KMS-11 (cell line): ENCODE data around the gene CD300LG.

Source experiments
- H2AFZ ChIP-seq: fragments of 200-600 bp; sonication (generic); 2 replicates; pipeline ENCODE4 v1.6.1; 2016; ENCODE audit warnings: antibody characterized with exemption, mixed run types, low read depth
- H3K27ac ChIP-seq: fragments of 200-600 bp; sonication (generic); 2 replicates; pipeline ENCODE4 v1.6.1; 2016; ENCODE audit warnings: mild to moderate bottlenecking, mixed run types
- H3K27me3 ChIP-seq: fragments of 200-600 bp; sonication (generic); 2 replicates; pipeline ENCODE4 v1.6.1; 2017; ENCODE audit warnings: mild to moderate bottlenecking, low read depth, mixed run types, moderate library complexity; ENCODE audit not compliant: insufficient read depth
- H3K36me3 ChIP-seq: fragments of 200-600 bp; sonication (generic); 2 replicates; pipeline ENCODE4 v1.6.1; 2017; ENCODE audit warnings: mild to moderate bottlenecking, mixed run types; ENCODE audit not compliant: insufficient read depth
- H3K4me1 ChIP-seq: fragments of 200-600 bp; sonication (generic); 2 replicates; pipeline ENCODE4 v1.6.1; 2016; ENCODE audit warnings: mild to moderate bottlenecking, low read depth, mixed run types; ENCODE audit not compliant: poor library complexity, severe bottlenecking
- H3K4me2 ChIP-seq: fragments of 200-600 bp; sonication (generic); 2 replicates; pipeline ENCODE4 v1.7.0; 2016; ENCODE audit warnings: mild to moderate bottlenecking, mixed run types
- H3K4me3 ChIP-seq: fragments of 200-600 bp; sonication (generic); IDR thresholded peaks from 2 replicates; pipeline ENCODE4 v1.6.1; 2017; ENCODE audit warnings: low read depth, low read length, mixed read lengths; ENCODE audit not compliant: insufficient read depth
- H3K79me2 ChIP-seq: fragments of 200-600 bp; sonication (generic); 2 replicates; pipeline ENCODE4 v1.6.1; 2016; ENCODE audit warnings: low read depth, mixed run types; ENCODE audit not compliant: insufficient read depth
- H3K9ac ChIP-seq: fragments of 200-600 bp; sonication (generic); 2 replicates; pipeline ENCODE4 v1.6.1; 2016; ENCODE audit warnings: mild to moderate bottlenecking, mixed run types
- H4K20me1 ChIP-seq: fragments of 200-600 bp; sonication (generic); 2 replicates; pipeline ENCODE4 v1.6.1; 2016; ENCODE audit warnings: mild to moderate bottlenecking, mixed run types; ENCODE audit not compliant: insufficient read depth
- TF ChIP-seq, protein P1 (sequence below): fragments of 200-600 bp; sonication (generic); conservative IDR thresholded peaks from 2 replicates; pipeline ENCODE4 v1.6.1; 2017; ENCODE audit warnings: low read depth, mild to moderate bottlenecking, antibody characterized with exemption, low read length, moderate library complexity, mixed read lengths

The CD300LG gene

GRCh38 chr17:43826206-43826605, 20.8 kb upstream of the CD300LG start:
- TF ChIP-seq, protein P1, sequence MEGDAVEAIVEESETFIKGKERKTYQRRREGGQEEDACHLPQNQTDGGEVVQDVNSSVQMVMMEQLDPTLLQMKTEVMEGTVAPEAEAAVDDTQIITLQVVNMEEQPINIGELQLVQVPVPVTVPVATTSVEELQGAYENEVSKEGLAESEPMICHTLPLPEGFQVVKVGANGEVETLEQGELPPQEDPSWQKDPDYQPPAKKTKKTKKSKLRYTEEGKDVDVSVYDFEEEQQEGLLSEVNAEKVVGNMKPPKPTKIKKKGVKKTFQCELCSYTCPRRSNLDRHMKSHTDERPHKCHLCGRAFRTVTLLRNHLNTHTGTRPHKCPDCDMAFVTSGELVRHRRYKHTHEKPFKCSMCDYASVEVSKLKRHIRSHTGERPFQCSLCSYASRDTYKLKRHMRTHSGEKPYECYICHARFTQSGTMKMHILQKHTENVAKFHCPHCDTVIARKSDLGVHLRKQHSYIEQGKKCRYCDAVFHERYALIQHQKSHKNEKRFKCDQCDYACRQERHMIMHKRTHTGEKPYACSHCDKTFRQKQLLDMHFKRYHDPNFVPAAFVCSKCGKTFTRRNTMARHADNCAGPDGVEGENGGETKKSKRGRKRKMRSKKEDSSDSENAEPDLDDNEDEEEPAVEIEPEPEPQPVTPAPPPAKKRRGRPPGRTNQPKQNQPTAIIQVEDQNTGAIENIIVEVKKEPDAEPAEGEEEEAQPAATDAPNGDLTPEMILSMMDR: no peak
- H4K20me1 ChIP-seq: no peaks in the 10 kb centered on the region
- H2AFZ ChIP-seq: no peak overlapping the region
- no peaks in the 10 kb centered on the region for H3K79me2 ChIP-seq
- H3K4me3 ChIP-seq: no peak overlapping the region
- H3K27ac ChIP-seq: no peak overlapping the region
- H3K4me2 ChIP-seq: no peak overlapping the region
- peaks cover 8% of the 10 kb centered on the region for H3K4me1 ChIP-seq
- H3K36me3 ChIP-seq: no peaks in the 10 kb centered on the region
- H3K27me3 ChIP-seq: no peaks in the 10 kb centered on the region
- no peak overlapping the region for H3K9ac ChIP-seq

DNA sequence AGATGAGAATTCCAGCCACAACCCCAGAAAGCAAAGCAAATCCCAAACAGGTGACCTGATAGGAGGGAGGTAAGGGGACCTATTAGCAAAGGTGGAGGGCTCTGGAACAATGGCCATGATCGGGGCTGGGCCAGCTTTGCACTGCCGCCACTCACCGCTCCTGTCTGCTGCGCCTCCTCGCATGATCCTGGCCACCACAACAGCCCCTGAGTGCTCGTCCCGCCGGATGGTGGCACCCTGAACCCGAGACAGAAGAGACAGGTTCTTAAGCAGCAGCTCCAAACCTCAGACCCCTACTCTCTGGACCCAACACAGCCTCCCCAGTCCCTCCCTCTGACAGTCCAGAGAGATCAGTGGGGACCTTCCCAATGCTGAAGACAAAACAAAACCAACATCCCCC, 19.4 kb upstream of the CD300LG start:
- no peak overlapping the region for H3K4me2 ChIP-seq
- no peak overlapping the region for H3K27ac ChIP-seq
- H3K4me3 ChIP-seq: no peak overlapping the region
- H3K79me2 ChIP-seq: no peaks in the 10 kb centered on the region
- no peaks in the 10 kb centered on the region for H3K27me3 ChIP-seq
- H3K9ac ChIP-seq: no peak overlapping the region
- peaks cover 11% of the 10 kb centered on the region for H3K4me1 ChIP-seq
- H3K36me3 ChIP-seq: no peaks in the 10 kb centered on the region
- no peaks in the 10 kb centered on the region for H4K20me1 ChIP-seq
- H2AFZ ChIP-seq: no peak overlapping the region
- TF ChIP-seq, protein P1: no peak

DNA sequence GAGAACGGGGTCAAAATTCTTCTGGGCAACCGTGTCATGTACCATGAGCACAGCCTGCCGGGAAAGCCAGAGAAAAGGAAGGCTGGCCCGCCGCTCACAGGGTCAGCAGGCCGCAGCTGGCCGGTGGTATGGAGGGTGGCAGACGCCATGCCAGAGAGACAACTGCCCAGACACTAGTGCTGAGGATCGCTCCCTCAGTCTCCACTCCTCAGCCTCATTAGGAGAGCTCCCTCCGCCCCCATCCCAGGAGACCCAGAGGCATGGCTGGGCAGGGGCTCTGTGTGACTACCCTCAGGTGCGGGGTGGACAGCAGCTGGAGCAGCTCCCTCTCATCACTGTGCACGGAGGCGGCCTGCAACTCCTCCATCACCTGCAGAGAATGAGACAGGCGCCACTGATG, 17.2 kb upstream of the CD300LG start:
- H3K4me3 ChIP-seq: no peak overlapping the region
- H4K20me1 ChIP-seq: no peaks in the 10 kb centered on the region
- H3K36me3 ChIP-seq: no peaks in the 10 kb centered on the region
- TF ChIP-seq, protein P1: no peak
- no peak overlapping the region for H3K9ac ChIP-seq
- H3K27ac ChIP-seq: no peak overlapping the region
- peaks cover 3% of the 10 kb centered on the region; the same call in 1 of the 2 replicates for H3K27me3 ChIP-seq
- peaks cover 11% of the 10 kb centered on the region for H3K4me1 ChIP-seq
- no peak overlapping the region for H2AFZ ChIP-seq
- no peaks in the 10 kb centered on the region for H3K79me2 ChIP-seq
- H3K4me2 ChIP-seq: no peak overlapping the region

- TF ChIP-seq, protein P1: no peak
- Histone ChIP-seq H3K27ac (no peak overlapping the region), H3K36me3 (no peaks in the 10 kb centered on the region), H3K9ac (no peak overlapping the region), H3K4me3 (no peak overlapping the region), H2AFZ (no peak overlapping the region), H4K20me1 (no peaks in the 10 kb centered on the region), H3K4me1 (peaks cover 11% of the 10 kb centered on the region), H3K27me3 (peaks cover 3% of the 10 kb centered on the region; the same call in 1 of the 2 replicates), H3K4me2 (no peak overlapping the region), H3K79me2 (no peaks in the 10 kb centered on the region)
These were observed 16.4 kb upstream of the CD300LG start for GRCh38 chr17:43830510-43831140.
